ENCODE results near the gene FUBP3.
"Not testable (repeated sequence)": the region's sequence is repeated elsewhere in the genome, so short reads cannot be mapped to it uniquely, and the experiment has no call there.

The FUBP3 gene

GRCh38 chr9:130682421-130683121 is 103.2 kb downstream of the FUBP3 start:
- peak; percentile 38 for DNase-seq (ENCODE audit: low read depth)

GRCh38 chr9:130685104-130685503 is 105.7 kb downstream of the FUBP3 start:
- DNase-seq (ENCODE audit: low read depth): no peak

- not testable (repeated sequence) for DNase-seq (ENCODE audit: low read depth)
These were observed 106.6 kb downstream of the FUBP3 start for GRCh38 chr9:130685945-130686344.

GRCh38 chr9:130687615-130688014 is 108.2 kb downstream of the FUBP3 start:
- no peak for DNase-seq (ENCODE audit: low read depth)
